HG03520 (cell line): ENCODE measurements around the gene BCL7A.
"Not testable (repeated sequence)": the region's sequence is repeated elsewhere in the genome, so short reads cannot be mapped to it uniquely, and the experiment has no call there.

Experiments used
- ATAC-seq: cut with Tn5 transposase; IDR thresholded peaks from one replicate; pipeline ENCODE4 v1.9.1; 2021; ENCODE audit warnings: mild to moderate bottlenecking, moderate library complexity; ENCODE audit not compliant: unreplicated experiment

Gene BCL7A

GRCh38 chr12:122090759-122091515, 69.3 kb downstream of the BCL7A start:
- ATAC-seq, result no peak

GRCh38 chr12:122093098-122093883, 71.6 kb downstream of the BCL7A start:
- ATAC-seq, result no peak

- no peak for ATAC-seq
Observed at GRCh38 chr12:122094137-122094734, 72.6 kb downstream of the BCL7A start.

GRCh38 chr12:122094735-122095631, 73.3 kb downstream of the BCL7A start:
- ATAC-seq, result no peak

GRCh38 chr12:122096014-122096413, 74.3 kb downstream of the BCL7A start:
- ATAC-seq, result no peak

GRCh38 chr12:122096591-122097149, 75.0 kb downstream of the BCL7A start:
- ATAC-seq, result no peak

GRCh38 chr12:122097584-122097926, 75.9 kb downstream of the BCL7A start:
- no peak for ATAC-seq

GRCh38 chr12:122097927-122098756, 76.5 kb downstream of the BCL7A start:
- ATAC-seq, result no peak

GRCh38 chr12:122099280-122099749, 77.6 kb downstream of the BCL7A start:
- no peak for ATAC-seq

- no peak for ATAC-seq
Observed at GRCh38 chr12:122099856-122100255, 78.2 kb downstream of the BCL7A start.

GRCh38 chr12:122100568-122100967, 78.9 kb downstream of the BCL7A start:
- no peak for ATAC-seq

GRCh38 chr12:122102331-122102730, 80.6 kb downstream of the BCL7A start:
- ATAC-seq, result no peak

- ATAC-seq, result no peak
Observed at GRCh38 chr12:122104844-122105243, 83.2 kb downstream of the BCL7A start.

GRCh38 chr12:122105496-122105895, 83.8 kb downstream of the BCL7A start:
- not testable (repeated sequence) for ATAC-seq

GRCh38 chr12:122106843-122107242, 85.2 kb downstream of the BCL7A start:
- no peak for ATAC-seq

GRCh38 chr12:122107261-122107660, 85.6 kb downstream of the BCL7A start:
- ATAC-seq, result no peak

GRCh38 chr12:122111089-122111641, 89.5 kb downstream of the BCL7A start:
- ATAC-seq, result no peak
